Activated CD4-positive, CD25-positive, alpha-beta regulatory T cell treated with anti-CD3 and anti-CD28 coated beads, Interleukin-2, amount 50 U/mL, for 24 hours (primary cell): ENCODE data around the gene AFAP1.

Experiments used
- ATAC-seq, 2 donors: fragments of 150-1000 bp; cut with Tn5 transposase; one replicate each; pipeline ENCODE4 v1.10.0; 2021; ENCODE audit warnings: mild to moderate bottlenecking in 1 of 2, moderate library complexity in 1 of 2

AFAP1 gene

DNA sequence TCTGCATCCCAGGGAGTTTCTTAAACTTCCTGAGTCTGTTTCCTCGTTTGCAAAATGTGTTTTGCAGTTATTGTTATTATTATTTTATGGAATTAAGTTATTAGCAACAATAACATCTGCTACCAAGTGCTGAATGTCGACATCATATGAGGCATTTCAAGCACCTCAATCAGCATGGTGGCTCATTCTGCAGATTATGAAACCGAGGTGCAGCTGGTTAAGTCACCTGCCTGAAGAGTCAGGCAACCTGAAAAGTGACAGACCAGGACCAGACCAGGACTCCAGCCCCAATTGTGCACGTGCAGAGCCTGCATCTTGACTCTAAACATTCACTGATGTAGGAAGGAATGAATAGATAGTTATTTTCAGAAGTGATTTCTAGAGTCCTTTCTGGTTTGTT, 99.8 kb downstream of the AFAP1 start:
- ATAC-seq: no peak

DNA sequence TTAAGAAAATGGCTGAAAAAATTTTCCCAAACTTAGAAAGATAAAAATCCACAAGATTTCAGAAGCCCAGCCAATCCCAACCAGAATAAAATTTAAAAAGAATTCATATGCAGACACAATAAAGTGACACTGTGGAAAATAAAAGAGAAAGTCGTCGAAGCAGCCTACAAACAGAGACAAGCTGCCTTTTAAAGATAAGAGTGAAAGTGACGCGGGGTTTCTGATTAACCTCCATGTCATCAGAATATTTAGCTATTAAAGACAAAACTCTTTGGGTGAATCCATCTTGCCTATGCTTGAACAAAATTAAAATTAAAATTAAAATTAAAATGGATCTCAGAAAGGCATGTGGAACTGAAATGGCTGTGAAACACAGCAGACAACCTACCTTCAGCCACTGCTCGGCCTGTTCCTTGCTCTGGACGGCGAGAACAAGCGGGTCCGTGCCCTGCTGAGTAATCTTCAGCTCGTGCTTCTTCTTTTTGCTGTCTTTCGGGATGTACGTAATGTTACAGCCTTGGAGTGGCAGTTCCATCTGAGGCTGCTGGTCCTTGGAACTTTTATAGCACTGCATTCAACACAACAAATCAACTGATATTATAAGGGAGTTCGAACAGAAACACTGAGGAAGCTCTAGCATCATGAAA, 101.4 kb downstream of the AFAP1 start:
- no peak for ATAC-seq

DNA sequence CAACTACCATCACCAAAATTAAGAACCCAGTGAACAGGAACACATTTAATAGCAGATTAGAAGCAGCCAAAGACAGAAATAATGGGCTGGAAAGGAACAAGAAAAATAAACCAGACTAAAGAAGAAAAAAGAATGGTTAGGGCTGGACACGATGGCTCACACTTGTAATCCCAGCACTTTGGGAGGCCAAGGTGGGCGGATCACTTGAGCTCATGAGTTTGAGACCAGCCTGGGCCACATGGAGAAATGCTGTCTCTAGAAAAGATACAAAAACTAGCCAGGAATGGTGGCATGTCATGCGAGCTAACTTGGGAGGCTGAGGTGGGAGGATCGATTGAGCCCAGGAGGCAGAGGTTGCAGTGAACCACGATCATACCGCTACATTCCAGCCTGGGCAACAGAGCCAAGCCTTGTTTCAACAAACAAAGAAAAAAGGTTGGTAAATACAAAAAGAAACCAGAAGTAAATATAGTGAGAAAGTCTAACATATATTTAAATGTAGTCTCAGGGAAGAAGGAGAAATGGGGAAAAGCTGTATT, 102.0 kb downstream of the AFAP1 start:
- no peak for ATAC-seq

DNA sequence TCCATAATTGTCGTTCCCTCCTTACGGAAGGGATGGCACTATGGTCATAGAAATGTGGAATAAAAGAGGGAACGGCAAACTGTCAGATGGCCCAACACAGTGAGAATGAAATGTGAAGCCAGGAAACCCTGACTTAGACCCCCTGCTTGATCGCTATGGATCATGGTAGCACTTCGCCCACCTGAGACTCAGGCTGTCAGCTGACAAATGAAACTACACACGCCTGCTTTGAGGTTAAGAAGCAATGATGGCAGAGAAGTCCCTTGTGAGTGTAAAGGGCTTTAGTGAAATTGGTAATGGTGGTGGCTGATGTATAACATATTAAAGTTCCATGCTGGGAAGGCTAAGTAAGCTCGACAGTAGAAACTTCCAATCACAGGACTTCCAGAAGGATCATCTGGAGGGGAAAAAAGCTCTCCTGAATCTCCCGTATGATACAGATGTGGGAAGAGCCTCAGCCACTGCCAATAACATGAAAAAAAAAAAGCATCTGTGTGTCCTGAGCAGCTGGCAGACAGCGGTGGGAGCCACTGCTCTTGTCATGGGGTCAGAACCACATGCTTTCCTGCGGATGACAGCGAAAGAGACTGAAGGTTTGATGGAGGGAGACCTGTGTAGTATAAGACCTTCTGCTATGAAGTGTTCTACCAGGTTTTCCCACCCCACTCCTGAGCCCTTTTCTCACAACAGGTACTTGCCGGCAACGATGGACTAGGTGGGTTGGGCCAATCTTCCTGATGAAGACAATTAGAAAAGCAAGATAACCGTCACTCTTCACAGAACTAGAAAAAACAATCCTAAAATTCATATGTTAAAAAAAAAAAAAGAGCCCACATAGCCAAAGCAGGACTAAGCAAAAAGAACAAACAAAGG, 107.6 kb downstream of the AFAP1 start:
- ATAC-seq: no peak

DNA sequence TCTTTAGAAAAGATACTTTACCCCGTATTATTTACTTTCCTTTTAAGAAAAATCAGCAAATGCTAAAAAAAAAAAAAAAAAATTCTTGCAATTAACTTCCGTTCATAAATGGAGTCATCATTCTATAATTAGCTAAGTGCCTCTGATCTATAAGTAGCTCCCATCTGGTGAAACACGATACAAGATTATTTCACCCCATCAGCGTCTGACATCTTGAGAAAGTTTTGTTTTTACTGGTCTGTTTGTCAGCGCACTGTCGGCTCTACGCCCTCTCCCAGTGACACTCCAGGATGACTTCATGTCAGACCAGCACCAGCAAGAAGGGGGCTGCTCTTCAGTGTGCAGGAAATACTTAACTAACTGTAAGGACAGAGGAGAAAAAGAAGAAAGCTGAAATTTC, 108.3 kb downstream of the AFAP1 start:
- peak; percentile 86 to 88 for ATAC-seq

DNA sequence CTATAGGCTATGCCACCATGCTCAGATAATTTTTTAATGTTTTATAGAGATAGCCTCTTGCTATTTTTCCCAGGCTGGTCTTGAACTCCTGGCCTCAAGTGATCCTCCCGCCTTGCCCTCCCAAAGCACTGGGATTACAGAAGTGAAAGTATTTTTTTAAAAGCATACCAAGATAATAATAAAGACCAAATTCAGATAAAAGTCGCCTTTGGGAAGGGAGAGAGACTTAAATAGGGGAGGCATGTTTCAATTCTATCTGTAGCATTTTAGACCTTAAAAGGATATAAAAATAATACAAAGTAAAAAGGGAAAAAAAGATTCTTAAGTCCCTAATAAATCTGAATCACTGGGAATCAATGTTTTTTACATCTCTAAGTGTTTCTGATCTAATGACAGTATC, 108.9 kb downstream of the AFAP1 start:
- ATAC-seq: no peak

DNA sequence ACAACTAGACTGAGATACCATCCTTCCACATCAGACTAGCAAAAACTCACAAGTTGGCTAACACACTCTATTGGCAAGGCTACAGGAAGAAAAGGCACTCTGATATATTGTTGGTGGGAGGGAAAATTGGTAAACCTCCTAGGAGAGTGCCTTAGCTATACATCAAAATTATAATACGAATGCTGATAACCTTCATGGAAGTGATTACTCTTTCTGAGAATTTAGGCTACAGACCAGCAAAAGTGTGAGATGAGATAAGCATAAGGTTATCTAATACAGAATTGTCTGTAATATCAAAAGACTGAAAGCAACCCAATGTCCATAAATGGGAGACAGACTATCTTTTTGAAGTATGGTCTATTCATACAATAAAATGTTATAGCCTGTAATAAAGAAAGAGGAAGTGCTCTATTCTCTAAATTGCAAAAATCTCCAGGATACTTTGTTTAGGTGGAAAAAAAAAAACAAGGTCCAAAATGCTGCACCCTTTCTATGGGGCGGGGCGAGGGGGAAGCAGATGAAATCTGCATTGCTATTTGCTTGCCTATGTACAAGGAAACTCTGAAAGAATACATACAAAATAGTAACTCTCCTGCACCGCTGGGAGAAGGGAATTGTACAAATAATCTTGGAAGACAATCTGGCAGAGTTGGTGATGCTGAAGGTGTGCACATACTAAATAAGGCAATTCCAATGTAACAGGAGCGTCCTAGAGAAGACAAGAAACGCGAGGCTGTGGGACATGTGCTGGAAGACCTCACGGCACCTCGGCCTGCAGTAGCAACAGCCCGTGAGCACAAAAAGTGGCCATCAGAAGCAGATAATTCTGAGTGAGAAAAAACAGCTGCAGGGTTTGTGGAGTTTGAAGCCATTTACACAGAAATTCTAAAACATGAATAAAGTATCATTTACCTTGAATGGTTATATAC, 109.7 kb downstream of the AFAP1 start:
- peak; percentile 4 to 8 for ATAC-seq

DNA sequence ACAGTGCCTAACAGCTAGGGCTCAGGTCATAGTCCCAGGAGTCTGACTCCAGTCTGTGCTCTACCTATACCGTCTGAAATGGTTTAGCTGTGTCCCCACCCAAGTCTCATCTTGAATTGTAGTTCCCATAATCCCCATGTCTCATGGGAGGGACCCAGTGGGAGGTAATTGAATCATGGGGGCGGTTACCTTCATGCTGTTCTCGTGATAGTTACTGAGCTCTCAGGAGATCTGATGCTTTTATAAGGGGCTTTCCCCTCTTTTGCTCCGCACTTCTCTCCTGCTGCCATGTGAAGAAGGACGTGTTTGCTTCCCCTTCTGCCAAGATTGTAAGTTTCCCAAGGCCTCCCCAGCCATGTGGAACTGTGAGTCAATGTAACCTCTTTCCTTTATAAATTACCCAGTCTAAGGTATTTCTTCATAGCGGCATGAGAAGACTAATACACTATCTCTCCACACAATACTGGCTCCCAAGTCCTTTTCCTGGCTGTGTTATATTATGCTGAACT, 110.8 kb downstream of the AFAP1 start:
- no peak for ATAC-seq

DNA sequence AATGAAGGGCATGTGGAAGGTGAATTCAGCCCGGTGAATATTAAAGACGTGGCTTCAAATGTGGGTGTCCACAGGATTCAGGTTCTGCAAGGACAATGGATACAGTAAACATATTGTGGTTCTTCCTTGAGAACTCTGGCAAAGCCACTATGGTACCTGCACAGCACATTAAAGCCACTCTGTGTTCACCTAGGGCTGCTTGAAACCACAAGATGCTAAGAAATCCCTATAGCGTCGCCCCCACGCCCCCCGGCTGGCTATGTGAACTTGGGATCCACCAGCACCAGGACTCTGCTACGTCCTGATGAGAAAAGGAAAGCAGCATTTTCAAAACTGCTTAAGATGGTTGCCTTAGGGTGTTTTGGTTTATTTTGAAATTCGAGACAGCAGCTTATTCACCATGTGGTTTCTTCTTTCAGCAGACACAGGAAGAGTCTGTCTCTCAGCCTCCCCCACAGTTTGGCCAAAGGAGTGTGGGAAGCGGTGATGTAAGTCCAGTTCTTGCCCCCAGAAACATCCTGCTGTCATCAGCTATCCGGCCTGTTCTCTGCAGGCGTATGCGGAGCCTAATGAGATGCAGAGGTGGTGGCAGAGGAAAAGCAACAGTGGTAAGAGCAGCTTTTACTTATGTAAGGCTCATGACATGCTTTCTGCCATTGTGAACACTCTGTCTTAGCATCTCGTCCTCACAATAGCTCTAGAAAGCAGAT, 111.5 kb downstream of the AFAP1 start:
- peak; percentile 49 to 51 for ATAC-seq

DNA sequence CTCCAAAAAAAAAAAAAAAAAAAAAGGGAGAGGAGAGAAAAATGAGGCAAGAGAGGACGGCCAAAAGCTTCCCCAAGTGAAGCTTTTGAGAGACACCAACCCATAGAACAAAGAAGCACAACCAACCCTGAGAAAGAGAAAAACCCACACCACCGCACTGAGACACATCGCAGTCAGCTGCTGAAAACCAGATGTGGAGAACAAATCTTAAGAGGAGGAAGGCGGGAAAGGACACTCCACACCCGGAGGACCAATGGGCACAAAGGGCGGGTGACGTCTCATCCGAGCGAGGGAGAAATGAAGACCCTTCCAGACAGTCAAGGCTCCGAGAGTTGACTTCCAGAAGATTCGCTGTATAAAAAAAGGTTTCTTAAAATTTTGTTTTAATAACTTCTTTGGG, 112.1 kb downstream of the AFAP1 start:
- no peak for ATAC-seq

DNA sequence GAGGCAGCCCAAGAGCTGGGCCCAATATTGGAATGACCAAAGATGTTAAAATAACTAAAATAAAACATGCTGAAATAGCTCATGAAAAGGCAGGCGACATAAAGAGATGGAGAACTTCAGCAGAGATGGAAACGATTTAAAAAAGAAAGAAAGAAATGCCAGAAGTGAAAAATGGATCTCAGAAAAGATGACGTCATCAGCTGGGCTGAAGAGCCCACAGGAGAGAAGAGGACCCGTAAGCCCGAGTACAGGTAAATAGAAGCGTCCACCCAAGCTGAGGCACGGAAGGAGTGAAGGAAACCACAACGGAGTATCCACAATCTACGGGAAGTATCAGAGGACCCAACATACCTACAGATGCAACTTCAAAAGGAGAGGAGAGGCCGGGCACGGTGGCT, 112.8 kb downstream of the AFAP1 start:
- no peak for ATAC-seq

DNA sequence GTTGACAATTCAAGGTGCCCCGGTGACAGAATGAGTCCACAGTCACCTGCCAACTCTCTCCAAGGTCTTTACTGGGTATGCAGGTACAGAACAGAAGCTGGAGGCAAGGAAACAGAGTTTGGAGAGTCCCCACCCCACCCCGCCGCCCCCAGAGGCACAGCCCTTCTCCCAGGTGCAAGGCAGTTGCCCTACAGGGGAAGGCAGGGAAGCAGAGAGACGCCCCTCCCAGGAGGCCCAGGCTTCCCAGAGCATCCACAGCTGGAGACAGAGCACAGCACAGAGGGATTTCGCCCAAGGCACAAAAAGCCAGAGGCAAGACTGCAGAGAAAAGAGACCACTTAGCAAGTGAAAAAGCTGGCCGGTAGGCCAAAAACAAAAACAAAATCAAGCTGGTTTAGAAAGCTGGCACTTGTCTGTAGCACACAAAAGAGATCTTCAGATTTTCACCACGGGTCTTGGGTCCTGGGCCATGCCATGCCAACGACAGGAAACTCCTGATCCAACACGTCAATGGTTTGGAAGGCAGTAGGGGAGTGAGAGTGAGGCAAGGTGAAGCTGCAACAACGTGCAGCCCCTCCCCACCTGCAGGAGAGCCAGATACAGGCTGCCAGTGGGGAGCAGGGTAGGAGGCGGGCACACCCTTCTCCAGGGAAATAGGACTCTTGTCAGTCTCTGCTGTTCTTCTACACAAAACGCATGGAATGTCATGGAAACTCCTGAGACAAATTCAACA, 113.3 kb downstream of the AFAP1 start:
- no peak for ATAC-seq

DNA sequence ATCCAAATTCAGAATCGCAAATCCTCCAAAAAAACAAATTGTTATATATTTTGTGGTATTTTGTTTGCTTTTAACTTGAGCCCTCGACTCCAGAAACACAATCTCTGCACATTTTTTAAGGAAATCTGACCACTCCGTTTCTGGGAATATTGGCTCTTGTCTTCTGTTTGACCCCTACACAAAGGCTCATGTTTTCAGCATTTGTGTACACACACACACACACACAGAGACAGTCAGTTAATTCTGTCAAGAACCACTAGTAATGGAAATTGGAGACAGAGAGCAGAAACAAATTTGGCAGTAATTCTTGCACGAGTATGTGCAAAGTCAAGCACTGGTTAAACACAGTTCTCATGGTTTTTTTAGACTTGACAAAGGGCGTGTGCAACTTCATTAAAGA, 115.4 kb downstream of the AFAP1 start:
- ATAC-seq: no peak

DNA sequence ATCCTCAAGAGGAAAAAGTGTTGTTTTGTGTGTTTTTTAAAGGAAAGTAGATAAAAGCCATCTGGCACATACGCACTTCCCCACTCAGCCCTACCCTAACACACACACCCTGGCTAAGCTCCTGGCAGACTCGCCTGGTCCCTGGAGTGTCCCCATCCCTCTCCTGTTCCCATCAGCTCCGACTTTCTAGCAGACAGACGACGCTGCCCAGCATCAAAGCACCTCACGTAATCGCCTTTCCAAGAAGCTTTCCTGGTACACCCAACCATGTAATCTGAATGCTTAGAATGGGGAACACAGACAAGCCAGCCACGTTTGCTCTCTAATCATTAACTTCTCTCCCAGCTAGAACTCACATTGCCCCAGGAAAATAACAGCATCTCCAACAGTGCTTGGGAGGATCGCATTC, 116.2 kb downstream of the AFAP1 start:
- ATAC-seq: no peak

DNA sequence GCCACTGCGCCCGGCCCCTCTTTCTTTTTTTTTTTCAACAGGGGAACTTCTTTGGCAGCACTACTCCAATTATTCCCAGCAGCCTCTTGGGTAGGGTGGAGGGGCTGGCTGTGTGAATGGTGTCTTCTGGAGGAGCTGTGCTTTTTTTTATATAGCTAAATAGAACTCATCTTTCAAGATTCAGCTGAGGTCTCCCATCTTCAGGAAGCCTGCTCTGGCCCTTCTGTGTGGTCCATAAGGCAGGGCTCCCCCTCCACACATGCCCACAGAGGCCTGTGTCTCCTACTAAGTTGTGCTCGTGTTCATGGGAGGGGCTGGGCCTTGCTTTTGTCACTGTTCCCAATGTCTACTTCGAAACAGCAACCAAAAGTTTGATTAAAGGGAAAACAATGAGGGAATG, 116.8 kb downstream of the AFAP1 start:
- ATAC-seq: no peak

DNA sequence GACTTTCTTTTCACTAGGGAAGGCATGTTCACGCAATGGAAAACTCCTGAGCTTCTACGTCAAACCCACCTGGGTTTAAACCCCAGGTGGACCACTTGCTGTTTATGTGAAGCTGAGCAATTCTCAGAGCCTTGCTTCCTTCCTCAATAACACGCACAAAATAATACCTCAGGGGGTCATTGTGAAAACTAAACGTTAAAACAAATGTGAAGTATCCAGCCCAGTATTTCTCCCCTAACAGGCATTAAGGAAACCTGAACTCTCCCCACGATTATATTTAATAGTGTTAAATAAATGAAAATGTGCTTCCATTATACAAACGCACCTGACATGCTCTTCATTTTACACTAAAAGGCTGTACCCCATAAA, 117.5 kb downstream of the AFAP1 start:
- peak in 1 of 2 donors; percentile 21 for ATAC-seq

DNA sequence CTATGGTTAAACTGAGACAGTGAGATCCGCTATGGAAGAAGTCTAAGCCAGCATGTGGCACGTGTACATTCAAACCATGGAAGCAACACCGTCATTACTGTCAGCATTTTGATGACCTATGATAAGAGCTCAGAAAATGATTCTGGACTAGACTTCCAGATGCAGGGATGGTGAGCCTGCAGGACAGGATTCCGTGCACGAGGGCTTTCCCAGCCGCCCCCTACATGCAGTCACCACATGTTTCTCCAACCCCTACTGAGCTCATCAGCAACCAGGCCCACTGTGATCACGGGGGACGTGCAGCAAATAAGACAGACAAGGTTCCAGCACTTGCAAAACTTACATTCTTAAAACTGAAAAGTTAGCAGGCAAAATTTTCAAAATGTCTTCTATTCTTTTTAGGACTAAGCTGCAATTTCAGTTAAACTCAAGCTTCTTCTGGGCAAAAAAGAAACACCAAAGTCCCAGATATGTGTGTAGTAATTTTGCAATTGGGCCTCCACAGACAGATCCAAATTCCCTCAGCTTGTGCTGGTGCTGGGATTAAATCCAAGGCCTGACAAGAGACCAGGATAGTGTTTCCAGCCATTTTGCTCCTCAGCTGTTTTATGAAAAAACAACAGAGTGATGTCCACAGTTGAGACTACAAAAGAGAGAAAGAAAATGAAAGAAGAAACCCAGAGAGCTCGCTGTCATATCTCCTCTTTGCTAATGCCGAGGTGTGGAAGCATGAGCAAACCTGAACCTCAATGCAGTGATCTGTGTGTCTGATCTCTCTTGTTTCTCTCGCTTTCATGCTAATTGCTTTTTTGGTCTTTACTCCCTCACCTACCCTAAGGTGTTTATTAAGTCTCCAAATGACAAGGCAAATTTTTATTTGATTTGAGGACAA, 118.2 kb downstream of the AFAP1 start:
- ATAC-seq: peak; percentile 79 to 80

DNA sequence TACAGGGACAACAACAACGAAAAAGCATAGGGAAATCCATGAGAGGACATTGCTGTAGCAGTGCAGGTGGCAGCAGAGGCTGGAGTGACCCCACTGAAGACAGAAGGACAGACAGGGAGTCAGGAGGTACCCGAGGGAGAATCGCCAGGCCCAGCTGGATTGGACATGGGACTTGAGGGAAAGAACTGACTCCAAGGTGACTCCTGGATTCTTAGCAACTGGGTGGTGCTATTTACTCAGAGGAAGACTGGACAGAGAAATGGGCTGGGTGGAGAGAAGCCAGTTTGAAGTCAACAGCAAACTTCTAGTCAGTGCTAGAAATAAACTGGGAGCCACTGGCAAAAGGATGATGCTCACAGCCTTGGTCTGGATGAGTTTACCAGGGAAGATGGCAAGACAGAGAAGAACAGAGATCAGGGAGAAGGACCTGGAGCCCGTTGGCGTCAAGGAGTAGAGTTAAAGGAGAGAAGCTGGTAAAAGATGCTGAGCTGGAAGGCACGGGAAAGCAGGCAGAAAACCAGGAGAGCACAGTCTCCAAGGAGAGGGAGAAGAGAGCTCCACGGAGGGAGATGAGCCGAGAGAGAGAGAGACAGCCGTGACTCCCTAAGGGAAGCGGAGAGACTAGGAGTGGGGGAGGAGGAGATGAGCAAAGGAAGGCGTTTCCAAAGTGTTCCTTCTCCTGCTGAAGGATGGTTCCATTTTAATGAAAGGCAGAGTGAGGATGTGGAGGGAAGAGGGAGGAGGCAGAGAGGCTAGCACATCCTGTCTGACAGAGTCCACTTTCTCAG, 119.4 kb downstream of the AFAP1 start:
- no peak for ATAC-seq

DNA sequence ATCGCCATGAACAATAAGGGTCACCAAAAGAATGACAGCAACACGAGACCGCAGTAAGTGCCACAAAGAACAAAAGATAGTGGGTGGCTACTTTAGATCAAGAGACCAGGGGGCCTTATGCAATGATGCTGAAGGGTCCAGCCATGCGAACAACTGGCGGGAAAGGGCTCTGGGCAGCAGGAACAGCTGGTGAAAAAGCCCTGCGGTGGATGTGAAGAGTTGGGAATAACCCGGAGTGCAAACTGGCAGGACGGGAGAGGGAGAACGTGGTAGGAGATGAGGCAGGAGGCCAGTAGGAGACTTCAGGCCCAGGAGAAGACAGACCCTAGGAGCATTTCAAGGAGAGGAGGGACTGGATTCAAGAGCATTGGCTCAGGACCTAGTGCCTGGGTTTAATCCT, 120.2 kb downstream of the AFAP1 start:
- no peak for ATAC-seq
